IPS DF 6.9 (cell line): Measurements from ENCODE around the gene SEC62.

ENCODE experiments used
- DNase-seq: peaks from one replicate; pipeline ENCODE4 v3.0.0-alpha.2; 2013; ENCODE audit warnings: low read depth, low spot score
- H3K27ac ChIP-seq: one replicate; pipeline ENCODE4 v1.5.1; 2013; ENCODE audit warnings: low read length, control low read depth
- H3K27me3 ChIP-seq: 2 replicates; pipeline ENCODE4 v1.6.1; 2013; ENCODE audit warnings: mild to moderate bottlenecking, low read length; ENCODE audit not compliant: control insufficient read depth, insufficient read depth
- H3K36me3 ChIP-seq: 2 replicates; pipeline ENCODE4 v1.6.1; 2013; ENCODE audit warnings: low read length; ENCODE audit not compliant: control insufficient read depth, insufficient read depth
- H3K4me1 ChIP-seq: 2 replicates; pipeline ENCODE4 v1.6.1; 2013; ENCODE audit warnings: low read length; ENCODE audit not compliant: control insufficient read depth, insufficient read depth
- H3K4me3 ChIP-seq: 2 replicates; pipeline ENCODE4 v1.5.1; 2013; ENCODE audit warnings: mild to moderate bottlenecking, low read length
- H3K9me3 ChIP-seq: 2 replicates; pipeline ENCODE4 v1.6.1; 2013; ENCODE audit warnings: low read length, inconsistent platforms; ENCODE audit not compliant: control insufficient read depth, insufficient read depth
- WGBS: extraction: QIAGEN DNeasy Blood & Tissue Kit; methylation state at CpG from one replicate; pipeline ENCODE4 v1.1.7; 2013; ENCODE audit warnings: mixed read lengths, missing lambda C conversion rate; ENCODE audit not compliant: insufficient read length, insufficient coverage; 5-methylcytosine and 5-hydroxymethylcytosine counted together

Gene SEC62

DNA sequence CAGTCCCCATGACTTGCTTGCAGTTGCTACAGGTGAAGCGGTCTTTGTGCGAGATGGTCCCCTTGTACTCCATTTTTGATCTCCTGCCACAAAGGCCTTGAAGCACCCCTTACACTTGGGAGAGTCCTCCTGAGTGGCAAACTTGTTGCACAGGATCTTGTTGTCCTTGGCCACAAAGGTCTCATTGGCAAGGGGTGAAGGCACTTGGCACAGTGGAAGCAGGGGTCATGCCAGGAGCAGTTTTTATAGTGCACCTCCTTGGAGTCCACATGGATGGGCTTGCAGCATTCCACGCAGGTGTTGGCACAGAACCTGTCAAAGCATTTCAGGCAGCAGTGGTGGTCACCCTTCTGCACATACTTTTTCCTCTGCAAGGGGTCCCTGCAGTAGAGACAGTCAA is 20.3 kb upstream of the SEC62 start:
- no peak for DNase-seq
- Histone ChIP-seq H3K4me3 (no peak overlapping the region), H3K27ac (no peak overlapping the region), H3K27me3 (no peaks in the 10 kb centered on the region), H3K4me1 (no peaks in the 10 kb centered on the region), H3K9me3 (peaks cover 2% of the 10 kb centered on the region; the same call in 1 of the 2 replicates), H3K36me3 (no peaks in the 10 kb centered on the region)
- no CpG with 5 or more reads among the region's 3 CpGs for WGBS

DNA sequence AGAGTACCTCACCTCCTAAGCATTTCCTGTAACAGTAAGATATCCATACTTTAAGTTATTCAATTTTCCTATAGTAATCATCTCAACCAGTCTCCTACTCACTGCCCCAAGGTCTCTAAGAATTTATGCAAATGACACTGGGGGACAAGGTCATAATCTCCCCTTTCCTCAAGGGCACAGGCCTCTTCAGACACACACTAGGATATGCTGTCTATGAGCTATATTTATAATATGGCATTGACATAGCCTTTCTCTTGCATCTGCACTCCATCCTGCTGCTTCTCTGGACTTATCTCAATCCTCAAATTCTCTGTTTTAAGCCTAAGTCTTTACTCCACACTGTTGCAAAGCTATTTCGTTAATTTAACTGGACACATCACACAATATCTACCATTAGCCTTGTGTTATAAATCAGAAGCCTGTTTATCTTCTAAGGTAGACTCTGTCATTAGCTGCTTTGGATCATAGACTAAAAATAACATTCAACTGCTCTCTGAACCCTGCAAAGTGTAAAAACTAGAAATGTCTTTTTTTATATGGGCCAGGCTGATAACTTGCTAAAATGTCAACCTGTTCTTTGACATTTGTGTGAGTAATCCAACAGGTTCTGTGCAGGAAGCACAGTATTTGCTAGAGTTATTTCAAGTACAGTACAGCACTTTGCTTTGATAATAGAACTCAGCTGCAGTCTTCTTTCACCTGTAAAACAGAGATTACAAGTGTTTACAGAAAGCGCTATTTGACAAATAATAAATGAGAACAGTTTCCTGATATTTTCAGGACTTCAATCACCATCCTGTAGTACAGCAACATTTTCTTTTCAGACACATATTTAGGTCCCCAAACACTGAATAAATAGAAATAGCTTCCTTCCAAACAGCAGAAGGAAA is 17.8 kb upstream of the SEC62 start:
- no peak for DNase-seq
- Histone ChIP-seq H3K36me3 (no peaks in the 10 kb centered on the region), H3K27me3 (no peaks in the 10 kb centered on the region), H3K9me3 (no peaks in the 10 kb centered on the region), H3K4me1 (no peaks in the 10 kb centered on the region), H3K4me3 (no peak overlapping the region), H3K27ac (no peak overlapping the region)
- no CpG with 5 or more reads among the region's 2 CpGs for whole genome bisulfite sequencing

DNA sequence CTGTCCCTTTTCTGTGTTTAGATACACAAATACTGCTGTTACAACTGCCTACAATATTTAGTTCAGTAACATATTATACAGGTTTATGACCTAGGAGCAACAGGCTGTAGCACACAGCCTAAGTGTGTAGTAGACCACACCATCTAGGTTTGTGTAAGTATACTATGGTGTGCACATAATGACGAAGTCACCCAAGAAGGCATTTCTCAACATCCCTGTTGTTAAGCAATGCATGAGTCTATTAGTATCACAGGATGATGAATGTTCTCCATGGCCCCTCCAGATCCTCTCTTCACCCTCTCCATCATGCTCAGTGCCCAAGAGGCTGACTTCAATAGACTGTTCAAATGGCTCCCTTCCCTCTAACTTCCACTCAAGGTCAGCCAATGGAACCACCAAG is 14.6 kb upstream of the SEC62 start:
- DNase-seq = no peak
- peaks cover 2% of the 10 kb centered on the region; the same call in 1 of the 2 replicates for H3K9me3 ChIP-seq

DNA sequence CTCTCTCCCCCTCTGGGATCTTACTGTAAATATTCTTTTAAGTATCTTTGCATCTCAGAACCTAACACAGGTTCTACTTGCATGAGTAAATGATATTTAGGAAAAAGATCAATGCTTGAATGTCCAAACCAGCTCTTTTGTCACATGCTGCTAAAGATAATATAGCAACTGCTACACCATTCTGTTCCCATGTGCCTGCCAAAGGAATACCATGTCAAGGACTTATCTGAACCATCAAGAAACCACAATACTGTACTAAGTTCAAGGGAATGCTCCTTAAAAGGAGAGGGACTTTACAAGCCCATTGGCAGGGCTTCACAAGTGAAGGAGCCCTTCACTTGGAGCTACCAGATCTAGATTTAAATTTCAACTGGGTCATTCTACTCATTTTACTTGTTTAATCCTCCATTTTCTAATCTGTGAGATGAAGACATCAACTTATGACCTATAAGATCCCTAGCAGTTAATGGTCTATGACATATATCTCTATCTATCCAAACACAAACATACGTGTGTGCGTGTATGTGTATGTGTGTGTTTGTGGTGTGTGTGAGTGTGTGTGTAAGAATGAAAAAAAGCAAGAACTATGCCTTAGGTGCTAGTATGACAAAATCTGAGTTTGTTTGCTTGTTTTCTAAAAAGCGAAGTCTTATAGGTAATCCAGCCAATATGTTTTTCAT is 13.0 kb upstream of the SEC62 start:
- WGBS = 100% methylated on average over 1 of the region's 3 CpGs
- Histone ChIP-seq H3K9me3 (peaks cover 2% of the 10 kb centered on the region; the same call in 1 of the 2 replicates), H3K27ac (no peak overlapping the region), H3K4me1 (no peaks in the 10 kb centered on the region), H3K4me3 (no peak overlapping the region), H3K36me3 (no peaks in the 10 kb centered on the region), H3K27me3 (no peaks in the 10 kb centered on the region)
- no peak for DNase-seq

More for the DNA sequence above, 14.6 kb upstream of the SEC62 start:
- Histone ChIP-seq H3K4me1 (no peaks in the 10 kb centered on the region), H3K36me3 (no peaks in the 10 kb centered on the region), H3K27me3 (no peaks in the 10 kb centered on the region), H3K27ac (no peak overlapping the region), H3K4me3 (no peak overlapping the region)
- no CpG with 5 or more reads among the region's 1 CpG for WGBS

DNA sequence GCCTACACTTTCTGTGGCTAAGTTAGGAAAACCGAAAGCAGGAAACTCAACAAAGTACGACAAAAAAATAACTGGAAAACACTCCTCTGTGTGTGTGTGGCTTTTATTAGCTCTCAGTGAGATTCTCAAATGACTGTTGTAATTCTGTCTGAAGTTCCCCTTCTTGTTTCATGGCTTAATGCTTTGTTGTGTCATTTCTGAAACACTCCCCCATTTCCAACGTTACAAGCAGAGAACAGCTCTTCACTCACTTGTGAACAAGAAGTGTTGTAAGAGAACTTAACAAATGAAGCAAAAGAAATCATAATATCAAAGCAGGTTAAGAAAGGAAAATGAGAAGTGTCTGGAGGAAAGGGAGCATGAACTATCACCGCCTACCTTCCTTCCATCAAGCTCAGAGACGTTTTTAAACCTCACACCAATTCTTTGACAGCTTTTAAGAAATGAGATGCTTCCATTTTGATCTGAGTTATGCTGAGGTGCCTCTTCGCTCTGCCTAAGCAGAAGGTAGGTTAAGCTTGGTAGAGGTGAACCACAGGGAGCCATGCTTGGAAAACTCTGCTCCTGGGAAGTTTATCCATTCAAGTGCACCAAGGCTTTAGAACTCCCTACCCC is 12.4 kb upstream of the SEC62 start:
- Histone ChIP-seq H3K4me1 (no peaks in the 10 kb centered on the region), H3K4me3 (no peak overlapping the region), H3K9me3 (peaks cover 2% of the 10 kb centered on the region; the same call in 1 of the 2 replicates), H3K27me3 (no peaks in the 10 kb centered on the region), H3K27ac (no peak overlapping the region), H3K36me3 (no peaks in the 10 kb centered on the region)
- WGBS = no CpG with 5 or more reads among the region's 6 CpGs
- DNase-seq = no peak

DNA sequence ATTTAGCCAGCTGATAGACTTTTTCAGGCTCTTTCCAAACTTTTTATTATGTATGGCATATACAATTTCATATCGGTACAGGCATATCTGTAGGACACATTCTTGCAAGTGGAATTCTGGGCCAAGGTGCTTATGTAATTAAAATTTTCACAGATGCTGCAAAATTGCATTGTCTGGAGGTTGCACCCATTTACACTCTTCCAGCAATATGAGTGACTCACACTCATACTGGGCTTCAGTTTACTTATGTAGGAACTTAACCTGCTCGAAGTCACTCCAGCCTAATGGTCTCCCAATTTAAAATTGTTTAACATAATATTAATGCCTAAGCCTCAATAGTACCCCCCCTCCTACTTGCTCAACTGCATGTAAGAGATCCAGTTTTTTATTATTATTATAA is 11.2 kb upstream of the SEC62 start:
- Histone ChIP-seq H3K4me1 (no peaks in the 10 kb centered on the region), H3K4me3 (no peak overlapping the region), H3K36me3 (no peaks in the 10 kb centered on the region), H3K27me3 (no peaks in the 10 kb centered on the region), H3K27ac (no peak overlapping the region), H3K9me3 (peaks cover 2% of the 10 kb centered on the region; the same call in 1 of the 2 replicates)
- DNase-seq = no peak
- WGBS = no CpG with 5 or more reads among the region's 2 CpGs

DNA sequence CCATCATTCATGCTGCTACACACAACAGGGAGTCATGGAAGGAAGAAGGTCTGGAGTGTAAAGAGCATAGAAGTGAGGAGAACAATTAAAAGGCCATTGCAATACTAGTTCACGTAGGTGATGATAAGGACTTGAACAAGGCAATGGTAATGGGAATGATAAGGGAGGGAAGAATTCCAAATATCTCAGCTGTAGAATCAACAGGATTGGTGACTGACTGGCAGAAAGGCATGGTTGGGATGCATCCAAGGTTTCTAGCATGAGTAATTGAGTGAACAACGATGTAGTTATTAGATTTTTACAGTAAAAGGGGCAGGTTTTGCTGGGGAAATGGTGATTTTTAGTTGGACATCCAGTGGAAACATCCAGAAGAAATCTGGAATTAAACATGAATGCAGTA is 2.4 kb upstream of the SEC62 start:
- H3K4me1 ChIP-seq = no peaks in the 10 kb centered on the region; the same call in 1 of the 2 replicates
- H3K36me3 ChIP-seq = no peaks in the 10 kb centered on the region
- H3K27me3 ChIP-seq = no peaks in the 10 kb centered on the region
- H3K27ac ChIP-seq = no peak overlapping the region
- WGBS = no CpG with 5 or more reads among the region's 2 CpGs
- no peak for DNase-seq
- no peaks in the 10 kb centered on the region for H3K9me3 ChIP-seq
- no peak overlapping the region for H3K4me3 ChIP-seq

DNA sequence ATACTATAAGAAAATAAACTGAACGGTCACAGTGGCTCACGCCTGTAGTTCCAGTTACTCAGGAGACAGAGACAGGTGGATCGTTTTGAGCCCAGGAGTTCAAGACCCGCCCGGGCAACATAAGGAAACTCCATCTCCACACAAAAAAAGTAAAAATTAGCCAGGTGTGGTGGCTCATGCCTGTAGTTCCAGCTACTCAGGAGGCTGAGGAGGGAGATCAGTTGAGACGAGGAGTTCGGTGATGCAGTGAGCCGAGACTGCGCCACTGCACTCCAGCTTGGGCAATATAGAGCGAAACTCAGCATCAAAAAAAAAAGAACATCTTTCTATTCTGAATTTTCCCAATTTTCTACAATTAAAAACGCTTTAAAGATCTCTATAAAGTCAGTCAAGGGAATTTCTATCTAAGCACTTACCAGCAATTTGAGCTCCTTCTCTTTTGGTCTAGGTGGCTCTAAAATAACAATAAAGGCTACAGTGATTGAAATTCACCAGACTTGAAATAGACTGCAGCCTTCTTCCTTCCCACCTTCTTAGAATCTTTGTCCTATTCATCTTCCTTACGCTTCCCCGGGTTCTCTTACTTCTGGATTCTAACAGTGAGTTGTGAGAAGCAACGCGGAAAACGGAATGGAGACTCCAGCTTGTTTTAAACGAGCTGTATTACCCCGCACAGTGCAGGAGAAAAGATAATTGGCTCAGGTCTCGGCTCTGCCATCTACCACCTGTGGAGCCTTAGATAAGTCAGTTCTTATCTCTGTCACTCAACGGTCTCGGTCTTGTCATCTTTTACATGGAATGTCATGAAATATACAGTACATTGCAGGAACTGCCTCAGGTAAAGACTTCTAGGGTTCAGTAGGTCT is 812 bp upstream of the SEC62 start:
- WGBS = 100% methylated on average over 1 of the region's 21 CpGs
- Histone ChIP-seq H3K9me3 (no peaks in the 10 kb centered on the region), H3K4me3 (peak overlapping the region; percentile 83; the same call in 1 of the 2 replicates), H3K27me3 (no peaks in the 10 kb centered on the region), H3K27ac (no peak overlapping the region), H3K36me3 (no peaks in the 10 kb centered on the region), H3K4me1 (no peaks in the 10 kb centered on the region; the same call in 1 of the 2 replicates)
- peak; percentile 2 for DNase-seq

DNA sequence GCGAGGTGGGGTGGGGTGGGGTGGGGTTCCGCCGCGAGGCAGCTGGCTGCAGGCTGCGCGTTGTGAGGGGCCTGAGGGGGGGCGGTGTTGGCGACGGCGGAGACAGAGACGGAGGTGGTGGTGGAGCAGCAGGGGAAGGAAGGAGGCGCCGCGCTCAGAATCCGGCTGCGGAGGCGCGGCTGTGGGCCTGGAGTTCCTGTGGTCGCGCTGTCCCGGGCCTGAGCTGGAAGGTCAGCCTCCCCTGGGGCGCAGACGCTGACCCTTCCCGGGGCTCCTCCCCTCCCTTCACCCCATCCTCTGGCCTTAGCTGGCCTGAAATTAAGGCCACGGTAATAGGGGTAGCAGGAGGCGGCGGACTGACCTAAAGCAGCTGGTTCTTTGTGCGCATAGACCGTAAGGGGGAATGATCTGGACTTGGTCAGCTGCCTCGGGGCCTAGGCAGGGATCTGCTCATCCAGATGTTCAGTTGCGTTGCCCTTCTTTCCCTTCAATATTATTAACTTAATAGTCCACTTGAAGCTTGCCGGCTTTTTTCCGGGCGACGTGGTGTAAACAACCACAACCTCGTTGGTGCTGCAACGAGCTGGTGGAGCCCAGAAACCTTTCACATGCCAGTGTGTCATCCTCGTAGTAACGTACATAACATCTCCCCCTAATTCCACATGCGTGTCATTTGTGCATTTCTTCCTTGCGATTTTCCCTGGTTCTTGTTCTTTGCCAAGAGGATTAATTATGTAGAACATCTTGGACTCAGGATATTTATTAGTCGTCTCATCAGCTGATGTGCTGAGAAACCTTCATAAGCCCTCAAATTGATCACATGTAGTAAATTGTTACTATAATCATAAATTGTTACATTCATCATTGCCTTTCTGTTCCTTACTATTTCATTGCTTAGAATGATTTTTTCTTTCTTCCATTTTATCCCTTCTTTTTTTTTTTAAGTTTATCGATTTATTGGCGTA is 626 bp downstream of the SEC62 start:
- H3K4me3 ChIP-seq = peak overlapping the region; percentile 83
- no peaks in the 10 kb centered on the region for H3K36me3 ChIP-seq
- no peaks in the 10 kb centered on the region; the same call in 1 of the 2 replicates for H3K4me1 ChIP-seq
- H3K9me3 ChIP-seq = no peaks in the 10 kb centered on the region
- no peak overlapping the region for H3K27ac ChIP-seq
- H3K27me3 ChIP-seq = no peaks in the 10 kb centered on the region
- no CpG with 5 or more reads among the region's 44 CpGs for WGBS
- peak; percentile 4 for DNase-seq
